HG03097 (cell line): Measurements from ENCODE around the gene CLHC1.
A peak's percentile ranks its signal among the peaks of the same experiment; 100 is the strongest.
"Not testable (repeated sequence)": the region's sequence is repeated elsewhere in the genome, so short reads cannot be mapped to it uniquely, and the experiment has no call there.

Experiments used
- ATAC-seq: cut with Tn5 transposase; IDR thresholded peaks from one replicate; pipeline ENCODE4 v1.9.1; 2021; ENCODE audit not compliant: unreplicated experiment, low FRiP score

Gene CLHC1

GRCh38 chr2:55137024-55137958, 94.8 kb downstream of the CLHC1 start:
- ATAC-seq, result no peak

- no peak for ATAC-seq
Measured at GRCh38 chr2:55136138-55136541, 96.0 kb downstream of the CLHC1 start.

GRCh38 chr2:55135491-55135890, 96.6 kb downstream of the CLHC1 start:
- no peak for ATAC-seq

- peak; percentile 21 for ATAC-seq
Measured at GRCh38 chr2:55134316-55134706, 97.8 kb downstream of the CLHC1 start.

GRCh38 chr2:55133467-55134315, 98.4 kb downstream of the CLHC1 start:
- ATAC-seq, result peak; percentile 63

GRCh38 chr2:55130849-55131248, 101.2 kb downstream of the CLHC1 start:
- ATAC-seq, result no peak

GRCh38 chr2:55126643-55127042, 105.5 kb downstream of the CLHC1 start:
- ATAC-seq, result not testable (repeated sequence)
